SJSA1 (cell line): ENCODE measurements around the gene LRRC32. TPM values are rescaled to one million over a fixed set of nuclear protein-coding genes. Genes with fewer than 3 reads are reported as not detected.

ENCODE experiments used
- DNase-seq, 2 experiments: peaks; one replicate each; pipeline ENCODE4 v3.0.0-alpha.2; 2015 to 2020; ENCODE audit warnings: low spot score in 2 of 2, low read depth in 1 of 2
- H3K27ac ChIP-seq: fragments of 250-450 bp; sonication (Bioruptor Pico); 2 replicates; pipeline ENCODE4 v1.5.1; 2020; ENCODE audit warnings: mild to moderate bottlenecking, moderate library complexity
- H3K27me3 ChIP-seq: fragments of 250-450 bp; sonication (Bioruptor Pico); replicated peaks from 2 replicates; pipeline ENCODE4 v1.5.1; 2020; ENCODE audit warnings: mild to moderate bottlenecking, moderate library complexity
- H3K36me3 ChIP-seq: fragments of 250-450 bp; sonication (Bioruptor Pico); 2 replicates; pipeline ENCODE4 v1.5.1; 2020; ENCODE audit warnings: mild to moderate bottlenecking
- H3K4me1 ChIP-seq: fragments of 250-450 bp; sonication (Bioruptor Pico); replicated peaks from 2 replicates; pipeline ENCODE4 v1.6.1; 2021; ENCODE audit warnings: mild to moderate bottlenecking
- H3K4me3 ChIP-seq: fragments of 250-450 bp; sonication (Bioruptor Pico); 2 replicates; pipeline ENCODE4 v1.5.1; 2020; ENCODE audit warnings: mild to moderate bottlenecking
- H3K9me3 ChIP-seq: fragments of 250-450 bp; sonication (Bioruptor Pico); replicated peaks from 2 replicates; pipeline ENCODE4 v1.5.1; 2020; ENCODE audit warnings: mild to moderate bottlenecking
- total RNA-seq: library from RNA; depleted of rRNA; stranded (reverse); fragments of >200 nt; shearing (Covaris generic); gene quantifications from 2 replicates; pipeline ENCODE4 v1.2.3, GENCODE V29; 2014

Gene LRRC32
- total RNA-seq, 1 experiment from 2014 or later = 7.8 TPM

DNA sequence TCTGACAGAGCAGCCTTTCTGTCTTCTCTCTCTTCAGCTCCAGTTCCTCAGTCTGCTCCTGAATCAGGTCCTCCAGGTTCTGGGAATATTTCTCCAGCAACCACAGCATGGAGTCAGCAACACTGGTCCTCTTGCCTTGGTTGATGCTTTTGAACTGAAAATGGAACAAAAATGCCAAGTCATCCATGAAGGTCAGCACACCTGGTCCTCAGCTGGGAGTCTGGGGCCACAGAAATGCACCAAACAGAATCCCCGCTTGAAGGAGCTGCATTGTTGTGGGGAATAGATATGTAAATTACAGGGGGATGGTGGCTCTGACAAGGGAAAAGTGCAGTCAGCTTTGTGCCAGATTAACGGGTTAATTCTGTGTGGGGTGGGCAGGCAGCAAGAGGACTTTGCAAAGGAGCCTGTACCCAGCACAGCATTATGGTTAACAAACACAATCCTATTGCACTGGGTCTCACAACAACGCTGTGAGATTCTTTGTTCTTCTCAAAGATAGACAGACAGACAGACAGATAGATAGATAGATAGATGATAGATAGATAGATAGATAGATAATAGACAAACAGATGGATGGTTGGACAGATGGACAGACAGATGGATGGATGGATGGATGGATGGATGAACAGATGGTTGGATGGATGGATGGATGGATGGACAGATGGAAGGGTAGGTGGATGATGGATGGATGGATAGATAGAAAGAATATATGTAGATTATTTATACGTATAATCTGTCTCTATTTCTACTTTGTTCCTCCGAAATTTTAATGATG lies 33.8 kb upstream of the LRRC32 start:
- DNase-seq = no peak
- Histone ChIP-seq H3K9me3 (no peaks in the 10 kb centered on the region), H3K27me3 (no peaks in the 10 kb centered on the region), H3K4me3 (no peak overlapping the region), H3K36me3 (no peaks in the 10 kb centered on the region), H3K4me1 (peaks cover 27% of the 10 kb centered on the region), H3K27ac (no peak overlapping the region)

DNA sequence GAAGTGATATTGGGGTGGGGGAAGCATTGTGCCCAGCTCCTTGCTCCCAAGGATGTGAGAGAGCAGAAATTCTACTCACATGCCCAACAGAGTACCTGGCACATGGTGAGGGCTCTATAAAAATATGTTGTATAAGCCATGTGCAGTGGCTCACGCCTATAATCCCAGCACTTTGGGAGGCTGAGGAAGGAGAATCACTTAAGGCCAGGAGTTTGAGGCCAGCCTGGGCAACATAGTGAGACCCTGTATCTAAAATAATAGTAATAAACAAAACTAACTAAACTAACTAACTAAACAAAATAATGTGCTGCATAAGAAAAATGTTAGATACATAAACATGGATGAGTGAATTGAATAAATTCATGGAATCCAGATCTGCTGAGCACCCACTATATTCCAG lies 33.2 kb upstream of the LRRC32 start:
- H3K4me3 ChIP-seq = no peak overlapping the region
- H3K4me1 ChIP-seq = peaks cover 27% of the 10 kb centered on the region
- H3K27ac ChIP-seq = no peak overlapping the region
- no peaks in the 10 kb centered on the region for H3K9me3 ChIP-seq
- no peaks in the 10 kb centered on the region for H3K27me3 ChIP-seq
- no peaks in the 10 kb centered on the region for H3K36me3 ChIP-seq
- no peak for DNase-seq

DNA sequence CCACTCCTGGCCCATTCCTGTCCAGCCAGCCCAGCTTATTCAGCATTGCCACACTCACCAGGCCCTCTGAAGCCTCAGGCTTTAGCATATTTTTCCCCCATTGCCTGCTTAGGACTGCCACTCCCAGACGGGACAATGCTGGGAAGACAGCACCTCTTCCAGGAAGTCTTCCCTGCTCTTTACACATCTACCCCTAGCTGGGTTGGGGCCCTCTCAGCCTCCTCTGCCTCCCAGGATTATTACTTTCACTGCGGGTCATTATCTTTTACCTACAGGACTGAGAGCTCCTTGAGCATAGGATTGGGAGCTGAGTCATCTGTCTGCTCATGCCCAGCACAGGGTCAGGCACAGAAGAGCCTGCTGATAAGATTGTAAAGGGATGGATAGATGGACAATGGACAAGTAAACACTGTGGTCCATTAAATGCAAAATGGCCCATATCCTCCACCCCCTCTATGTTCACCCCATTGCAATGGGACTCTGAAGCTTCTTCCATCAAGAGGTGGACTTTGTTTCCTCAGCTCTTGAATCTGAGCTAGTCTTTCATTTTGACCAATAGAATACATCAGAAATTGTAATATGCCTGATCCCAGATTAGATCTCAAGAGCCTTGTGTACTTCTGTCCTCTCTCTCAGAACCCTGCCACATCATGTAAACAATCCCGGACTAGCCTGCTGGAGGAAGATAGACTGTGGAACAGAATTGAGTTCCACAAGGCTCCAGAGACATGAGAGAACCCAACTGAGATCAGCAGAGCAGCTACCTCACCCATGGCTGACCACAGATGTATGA lies 32.0 kb upstream of the LRRC32 start:
- DNase-seq = no peak
- peaks cover 27% of the 10 kb centered on the region for H3K4me1 ChIP-seq
- H3K36me3 ChIP-seq = no peaks in the 10 kb centered on the region
- no peaks in the 10 kb centered on the region for H3K27me3 ChIP-seq
- H3K27ac ChIP-seq = no peak overlapping the region
- no peak overlapping the region for H3K4me3 ChIP-seq
- H3K9me3 ChIP-seq = no peaks in the 10 kb centered on the region

DNA sequence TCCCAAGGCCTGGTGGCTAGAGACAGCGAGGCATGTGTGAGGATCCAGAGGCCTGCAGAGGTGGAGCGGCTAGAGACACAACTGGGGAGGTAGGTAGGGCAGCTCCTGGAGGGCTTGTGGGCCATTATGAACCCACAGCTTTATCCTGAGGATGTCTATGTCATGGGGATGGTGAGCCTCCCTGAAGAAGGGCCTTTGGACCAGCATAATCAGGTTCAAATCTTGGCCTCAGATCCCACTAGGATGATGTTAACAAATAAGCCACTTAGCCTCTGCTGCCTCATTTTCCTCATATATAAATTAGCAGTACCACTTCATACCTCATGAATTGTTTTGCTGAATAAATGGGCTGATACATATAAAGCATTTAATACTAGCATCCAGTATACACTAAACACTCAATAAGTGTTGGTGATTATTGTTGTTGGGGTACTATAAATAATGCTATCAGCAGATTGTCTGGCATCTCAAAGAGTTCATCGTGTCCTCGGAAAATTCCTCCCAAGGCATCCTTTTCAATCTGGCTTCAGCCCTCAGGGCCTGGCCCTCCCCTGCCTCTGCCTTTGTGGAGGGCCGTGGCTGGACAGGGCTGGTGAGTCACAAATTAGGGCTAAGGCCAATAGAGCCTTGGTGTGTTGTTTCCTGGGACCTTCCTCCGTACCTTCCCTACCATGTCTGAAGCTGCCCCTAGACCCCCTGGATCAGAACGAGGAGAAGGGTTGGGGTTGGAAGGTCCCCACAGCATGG lies 30.9 kb upstream of the LRRC32 start:
- Histone ChIP-seq H3K27ac (no peak overlapping the region), H3K4me3 (no peak overlapping the region), H3K4me1 (peaks cover 27% of the 10 kb centered on the region), H3K9me3 (no peaks in the 10 kb centered on the region), H3K27me3 (no peaks in the 10 kb centered on the region), H3K36me3 (no peaks in the 10 kb centered on the region)
- peak; percentile 33 to 53 for DNase-seq

DNA sequence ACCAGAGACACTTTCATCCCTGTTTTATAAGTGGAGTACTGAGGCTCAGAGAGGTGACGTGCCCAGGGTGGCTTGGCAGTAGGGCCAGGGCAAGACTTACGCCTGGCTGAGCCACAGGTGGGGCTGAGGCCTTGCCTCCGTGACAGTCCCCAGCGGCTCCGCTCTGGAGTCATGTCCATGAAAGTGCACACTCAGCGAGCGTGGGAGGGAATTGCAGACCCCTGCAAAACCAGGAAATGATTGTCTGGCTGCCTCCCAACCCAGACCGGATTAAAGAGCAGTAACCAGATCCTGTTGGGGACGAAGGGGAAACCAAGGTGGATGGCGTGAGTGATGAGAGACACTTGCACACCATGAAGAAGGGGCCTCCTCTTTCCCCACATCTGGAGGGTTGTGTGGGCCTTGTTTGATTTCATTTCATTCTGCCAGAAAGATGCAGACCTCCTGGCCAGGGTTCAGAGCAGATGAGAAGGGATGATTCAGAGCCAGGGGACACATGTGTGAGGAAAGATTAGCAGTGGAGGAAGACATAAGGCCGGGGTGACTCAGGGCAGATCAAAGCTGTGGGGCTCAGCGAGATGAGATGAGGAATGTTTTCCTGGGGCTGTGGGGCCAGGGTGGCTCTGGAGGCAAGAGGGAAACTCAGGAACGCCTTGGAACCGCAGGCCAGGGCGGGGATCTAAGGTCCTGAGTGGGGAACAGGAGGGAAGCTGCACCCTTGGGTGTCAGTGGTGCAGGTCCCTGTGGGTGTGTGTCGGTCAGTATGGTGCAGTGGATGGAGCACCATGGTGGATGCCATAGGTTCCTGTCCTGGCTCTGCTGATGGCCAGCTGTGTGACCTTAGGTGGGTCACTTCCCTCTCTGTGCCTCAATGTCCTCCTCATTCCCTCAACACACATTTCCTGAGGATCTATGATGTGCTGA lies 29.9 kb upstream of the LRRC32 start:
- DNase-seq = peak; percentile 62 to 78
- Histone ChIP-seq H3K27ac (no peak overlapping the region), H3K9me3 (no peaks in the 10 kb centered on the region), H3K4me1 (peaks cover 27% of the 10 kb centered on the region), H3K36me3 (no peaks in the 10 kb centered on the region), H3K27me3 (no peaks in the 10 kb centered on the region), H3K4me3 (no peak overlapping the region)

DNA sequence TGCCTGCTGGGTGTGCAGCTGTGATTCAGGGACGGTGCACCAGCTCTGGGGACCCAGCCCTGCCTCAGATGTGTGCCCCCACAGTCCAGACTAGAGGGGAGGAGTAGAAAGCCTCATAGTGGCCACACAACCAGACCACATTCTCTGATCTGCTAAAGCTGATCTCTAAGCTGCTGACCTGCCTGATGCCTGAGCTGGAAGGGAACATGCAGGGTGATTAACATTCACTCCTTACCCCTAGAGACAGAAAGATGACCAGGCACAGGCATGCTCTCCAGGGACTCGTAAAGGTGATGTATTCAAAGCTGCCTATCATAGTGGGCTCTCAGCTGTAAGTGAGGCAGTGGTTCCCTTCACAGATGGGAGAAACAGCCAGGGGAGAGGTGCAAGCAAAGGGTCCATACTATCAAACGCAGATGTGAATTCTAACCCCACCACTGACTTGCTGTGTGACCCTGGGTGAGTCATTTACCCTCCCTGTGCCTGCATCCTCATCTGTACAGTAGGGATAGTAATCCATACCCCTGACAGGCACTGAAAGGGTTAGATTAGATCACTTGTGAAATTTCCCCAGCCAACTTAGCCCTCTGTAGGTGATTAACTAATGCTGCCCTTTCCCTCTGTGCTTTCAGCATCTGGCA lies 29.0 kb upstream of the LRRC32 start:
- H3K4me1 ChIP-seq = peaks cover 27% of the 10 kb centered on the region
- no peaks in the 10 kb centered on the region for H3K27me3 ChIP-seq
- H3K36me3 ChIP-seq = no peaks in the 10 kb centered on the region
- H3K4me3 ChIP-seq = no peak overlapping the region
- DNase-seq = no peak
- H3K9me3 ChIP-seq = no peaks in the 10 kb centered on the region
- no peak overlapping the region for H3K27ac ChIP-seq

DNA sequence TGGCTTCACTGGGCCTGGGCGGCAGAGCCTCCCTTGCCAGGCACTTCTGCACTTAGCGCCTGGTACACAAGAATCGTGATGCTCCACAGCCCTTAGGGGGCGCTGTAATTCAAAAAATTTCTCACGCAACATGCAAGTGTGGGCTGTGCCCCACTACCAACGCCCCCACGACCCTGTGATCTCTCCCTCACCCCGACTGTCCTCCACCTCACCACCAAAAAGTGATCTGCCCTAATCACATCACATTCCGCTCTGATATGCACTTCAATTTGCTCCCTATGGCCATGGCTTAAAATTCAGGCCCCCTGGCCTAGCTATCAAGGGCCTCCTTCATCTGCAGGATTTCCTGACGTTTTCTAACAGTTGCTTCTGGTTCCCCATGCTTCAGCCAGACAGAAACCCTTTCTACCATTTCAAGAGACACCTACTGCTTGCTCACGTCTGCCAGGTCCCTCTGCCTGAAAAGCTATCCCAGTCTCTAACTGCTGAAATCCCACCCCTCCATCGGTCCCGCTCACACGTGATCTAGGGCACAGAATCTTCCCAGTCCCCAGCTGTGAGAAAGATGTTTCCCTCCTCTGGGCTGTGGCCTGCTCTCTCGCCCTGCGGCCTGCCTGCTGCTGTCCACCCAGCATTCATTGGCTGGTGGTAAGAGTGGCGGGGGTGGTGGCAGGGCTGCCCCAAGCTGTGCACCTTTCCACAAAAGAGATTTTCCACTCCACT lies 27.9 kb upstream of the LRRC32 start:
- Histone ChIP-seq H3K27me3 (no peaks in the 10 kb centered on the region), H3K9me3 (no peaks in the 10 kb centered on the region), H3K27ac (no peak overlapping the region), H3K4me3 (no peak overlapping the region), H3K4me1 (peaks cover 27% of the 10 kb centered on the region), H3K36me3 (no peaks in the 10 kb centered on the region)
- no peak for DNase-seq

DNA sequence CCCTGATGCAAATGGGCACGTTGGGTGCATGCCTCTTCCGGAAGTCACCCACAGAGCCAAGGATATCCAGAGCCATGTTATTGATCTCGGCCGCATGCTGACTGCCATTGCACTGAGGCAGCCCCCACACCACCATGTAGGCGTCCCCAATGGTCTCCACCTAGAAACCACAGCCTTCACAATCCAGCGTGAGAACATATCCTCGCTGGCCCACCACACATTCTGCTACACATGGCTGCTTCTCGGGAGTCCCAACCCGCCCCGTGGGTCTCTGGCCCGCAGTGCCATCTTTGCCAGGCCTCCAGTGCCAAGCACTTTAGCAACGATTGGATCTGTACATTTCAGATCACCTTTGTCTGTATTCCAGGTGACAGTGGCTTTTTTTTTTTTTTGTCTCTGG lies 26.2 kb upstream of the LRRC32 start:
- no peak overlapping the region for H3K27ac ChIP-seq
- H3K9me3 ChIP-seq = no peaks in the 10 kb centered on the region
- DNase-seq = no peak
- H3K4me1 ChIP-seq = peaks cover 21% of the 10 kb centered on the region
- H3K4me3 ChIP-seq = no peak overlapping the region
- no peaks in the 10 kb centered on the region for H3K36me3 ChIP-seq
- no peaks in the 10 kb centered on the region for H3K27me3 ChIP-seq

DNA sequence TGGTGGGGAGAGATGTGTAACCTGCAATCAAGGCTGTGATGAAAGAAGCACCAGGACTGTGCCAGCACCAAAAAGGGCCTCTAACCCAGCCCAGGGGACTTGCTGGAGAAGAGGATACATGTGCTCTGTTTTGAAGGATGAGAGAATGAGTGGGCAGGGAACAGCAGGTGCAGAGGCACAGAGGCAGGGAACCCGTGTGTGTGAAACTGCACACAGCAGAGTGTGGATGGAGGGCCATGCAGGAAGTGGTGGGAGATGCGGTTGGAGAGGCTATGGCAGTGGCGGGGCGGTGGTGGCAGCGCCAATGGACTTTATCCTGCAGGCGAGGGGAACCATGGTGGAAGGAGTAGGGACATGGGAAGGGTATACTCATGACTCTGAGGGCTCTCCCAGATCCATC lies 25.2 kb upstream of the LRRC32 start:
- H3K4me1 ChIP-seq = peaks cover 11% of the 10 kb centered on the region
- no peak overlapping the region for H3K27ac ChIP-seq
- H3K9me3 ChIP-seq = no peaks in the 10 kb centered on the region
- H3K36me3 ChIP-seq = no peaks in the 10 kb centered on the region
- no peak for DNase-seq
- no peaks in the 10 kb centered on the region for H3K27me3 ChIP-seq
- no peak overlapping the region for H3K4me3 ChIP-seq

DNA sequence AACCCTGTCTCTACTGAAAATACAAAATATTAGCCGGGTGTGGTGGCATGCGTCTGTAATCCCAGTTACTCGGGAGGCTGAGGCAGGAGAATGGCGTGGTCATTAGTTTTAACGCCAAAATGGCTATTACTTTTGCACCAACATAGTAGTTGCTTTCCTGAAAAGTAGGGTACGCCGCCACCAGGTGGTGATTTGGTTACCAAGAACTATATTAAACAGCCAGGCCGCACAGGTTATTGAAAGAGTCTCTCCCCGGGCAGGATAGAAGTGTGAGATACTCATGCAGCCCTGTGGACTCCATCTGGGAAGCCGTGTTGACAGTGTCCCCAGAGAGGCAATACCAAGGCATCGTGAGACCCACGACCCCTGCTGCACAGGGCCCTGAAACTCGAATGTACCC lies 24.6 kb upstream of the LRRC32 start:
- no peaks in the 10 kb centered on the region for H3K9me3 ChIP-seq
- H3K36me3 ChIP-seq = no peaks in the 10 kb centered on the region
- DNase-seq = no peak

DNA sequence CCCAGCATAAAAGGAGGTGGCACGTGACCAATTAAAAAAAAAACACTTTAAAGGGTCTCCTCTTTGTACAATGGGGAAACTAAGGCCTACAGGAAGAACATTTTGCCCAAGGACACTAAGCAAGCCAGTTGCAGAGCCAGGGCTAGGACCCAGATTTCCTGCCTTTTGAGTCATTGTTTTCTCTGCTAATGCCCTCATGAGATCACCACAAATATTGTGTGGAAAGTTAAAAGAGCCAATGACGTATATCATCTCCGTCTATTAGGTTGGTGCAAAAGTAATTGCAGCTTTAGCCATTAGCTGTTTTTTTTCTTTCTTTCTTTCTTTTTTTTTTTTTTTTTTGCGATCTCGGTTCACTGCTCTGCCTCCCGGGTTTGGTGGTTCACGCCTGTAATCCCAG lies 24.1 kb upstream of the LRRC32 start:
- DNase-seq = no peak
- Histone ChIP-seq H3K4me3 (no peak overlapping the region), H3K9me3 (no peaks in the 10 kb centered on the region), H3K27me3 (no peaks in the 10 kb centered on the region), H3K4me1 (no peaks in the 10 kb centered on the region; the same call in 1 of the 2 replicates), H3K36me3 (no peaks in the 10 kb centered on the region), H3K27ac (no peak overlapping the region)

More for the DNA sequence above, 24.6 kb upstream of the LRRC32 start:
- Histone ChIP-seq H3K27ac (no peak overlapping the region), H3K27me3 (no peaks in the 10 kb centered on the region), H3K4me3 (no peak overlapping the region), H3K4me1 (peaks cover 5% of the 10 kb centered on the region)

DNA sequence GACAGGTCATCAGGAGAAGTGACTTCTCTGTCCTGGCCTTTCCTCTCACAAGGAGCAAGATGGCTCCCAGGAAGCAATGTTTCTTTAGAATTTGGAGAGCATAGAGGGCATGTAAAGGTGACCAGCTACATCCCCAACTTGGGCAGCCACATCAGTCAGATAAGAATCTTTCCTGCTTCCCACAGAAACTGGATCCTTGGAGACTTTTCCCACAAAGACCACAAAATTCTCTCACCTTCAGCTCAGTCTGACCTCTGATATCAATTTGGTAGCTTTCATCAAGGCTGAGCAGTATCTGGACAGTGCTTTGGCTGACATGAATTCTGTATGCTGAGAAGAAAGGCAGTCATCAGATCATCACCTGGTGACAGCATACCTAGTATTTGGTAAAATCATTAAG lies 23.3 kb upstream of the LRRC32 start:
- Histone ChIP-seq H3K36me3 (no peaks in the 10 kb centered on the region), H3K27ac (no peak overlapping the region), H3K4me3 (no peak overlapping the region), H3K4me1 (no peaks in the 10 kb centered on the region), H3K9me3 (no peaks in the 10 kb centered on the region), H3K27me3 (no peaks in the 10 kb centered on the region)
- DNase-seq = no peak
